C4-2B (cell line): ENCODE data around the gene GPN2.

Source experiments
- ZFX ChIP-seq: fragments of 450-650 bp; IDR thresholded peaks from 2 replicates; pipeline ENCODE4 v1.6.1; 2017
- TF ChIP-seq, protein P1 (sequence below): fragments of 450-650 bp; conservative IDR thresholded peaks from 2 replicates; pipeline ENCODE4 v1.5.1; 2017; ENCODE audit warnings: mild to moderate bottlenecking

DNA sequence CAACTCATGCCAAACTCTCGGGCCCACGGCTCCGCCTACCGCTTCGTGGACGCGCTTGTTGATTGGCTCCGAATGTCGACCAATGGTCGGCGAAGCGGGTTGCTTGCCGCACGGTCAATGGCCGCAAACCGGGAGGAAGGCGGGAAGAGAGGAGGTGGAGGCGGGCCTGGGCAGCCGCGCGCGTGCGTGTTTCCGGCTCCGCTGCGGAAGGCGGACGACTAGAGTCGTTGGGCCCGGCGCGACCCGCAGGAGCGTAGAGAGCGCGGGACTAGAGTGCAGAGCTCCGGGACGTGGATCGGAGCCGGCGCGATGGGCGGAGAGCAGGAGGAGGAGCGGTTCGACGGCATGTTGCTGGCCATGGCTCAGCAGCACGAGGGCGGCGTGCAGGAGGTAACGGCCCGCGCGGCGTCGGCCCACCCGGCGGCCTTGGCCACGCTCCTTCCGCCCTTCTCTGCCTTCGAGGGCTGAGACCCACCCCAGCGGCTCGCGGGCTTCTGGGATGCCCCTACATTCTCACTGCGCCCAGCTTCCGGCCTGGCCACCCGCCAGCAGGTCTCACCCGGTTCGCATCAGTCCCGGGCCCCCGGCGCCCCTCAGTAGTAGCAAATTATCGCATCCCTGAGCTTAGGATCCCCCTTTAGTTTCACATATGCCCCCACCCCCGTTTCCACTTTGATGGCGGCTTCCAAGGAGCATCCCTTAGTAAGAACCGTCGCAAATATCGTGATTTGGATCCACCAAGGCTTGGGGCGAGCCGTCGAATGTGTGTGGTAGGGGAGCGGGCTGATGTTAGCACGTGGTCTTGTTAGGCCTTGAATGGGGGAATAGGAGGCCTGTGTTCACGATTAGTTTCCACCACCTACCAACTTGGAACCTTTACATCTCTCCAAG, 31.7 kb upstream of the GPN2 start, which contains the start of gene NUDC:
- TF ChIP-seq, protein P1, sequence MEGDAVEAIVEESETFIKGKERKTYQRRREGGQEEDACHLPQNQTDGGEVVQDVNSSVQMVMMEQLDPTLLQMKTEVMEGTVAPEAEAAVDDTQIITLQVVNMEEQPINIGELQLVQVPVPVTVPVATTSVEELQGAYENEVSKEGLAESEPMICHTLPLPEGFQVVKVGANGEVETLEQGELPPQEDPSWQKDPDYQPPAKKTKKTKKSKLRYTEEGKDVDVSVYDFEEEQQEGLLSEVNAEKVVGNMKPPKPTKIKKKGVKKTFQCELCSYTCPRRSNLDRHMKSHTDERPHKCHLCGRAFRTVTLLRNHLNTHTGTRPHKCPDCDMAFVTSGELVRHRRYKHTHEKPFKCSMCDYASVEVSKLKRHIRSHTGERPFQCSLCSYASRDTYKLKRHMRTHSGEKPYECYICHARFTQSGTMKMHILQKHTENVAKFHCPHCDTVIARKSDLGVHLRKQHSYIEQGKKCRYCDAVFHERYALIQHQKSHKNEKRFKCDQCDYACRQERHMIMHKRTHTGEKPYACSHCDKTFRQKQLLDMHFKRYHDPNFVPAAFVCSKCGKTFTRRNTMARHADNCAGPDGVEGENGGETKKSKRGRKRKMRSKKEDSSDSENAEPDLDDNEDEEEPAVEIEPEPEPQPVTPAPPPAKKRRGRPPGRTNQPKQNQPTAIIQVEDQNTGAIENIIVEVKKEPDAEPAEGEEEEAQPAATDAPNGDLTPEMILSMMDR: no peak
- TF ChIP-seq ZFX: peak; percentile 94
